ENCODE measurements around the gene TCP10L. TPM values are rescaled to one million over a fixed set of nuclear protein-coding genes. Genes with fewer than 3 reads are reported as not detected.

TCP10L gene
- total RNA-seq, 1 experiment from 2014 or later = 1.2 TPM

- no peak for TF ChIP-seq SMAD4 (CRISPR knock-in tag; IDR thresholded peaks at IDR 0.05)
- TF ChIP-seq ZNF396 (CRISPR knock-in tag; IDR thresholded peaks at IDR 0.05; ENCODE audit: borderline replicate concordance) = no peak
- no peak for TF ChIP-seq CTCF (IDR thresholded peaks at IDR 0.05)
- peak; percentile 81; the same call in 1 of the 2 replicates for TF ChIP-seq ZNF423 (CRISPR knock-in tag; IDR thresholded peaks at IDR 0.05)
- TF ChIP-seq PREB (CRISPR knock-in tag; IDR thresholded peaks at IDR 0.05; ENCODE audit: borderline replicate concordance) = no peak
- no peak for TF ChIP-seq AR (CRISPR knock-in tag; IDR thresholded peaks at IDR 0.05)
- TF ChIP-seq FOXP4 (CRISPR knock-in tag; IDR thresholded peaks at IDR 0.05) = peak; percentile 83; the same call in 1 of the 2 replicates
- TF ChIP-seq GTF2I (CRISPR knock-in tag; conservative IDR thresholded peaks at IDR 0.05) = no peak
- TF ChIP-seq ZNF281 (CRISPR knock-in tag; IDR thresholded peaks at IDR 0.05) = no peak
- no peak for TF ChIP-seq NR3C1 (CRISPR knock-in tag; conservative IDR thresholded peaks at IDR 0.05; ENCODE audit: low read depth)
- TF ChIP-seq SP1 (CRISPR knock-in tag; conservative IDR thresholded peaks at IDR 0.05) = peak; percentile 80
- TF ChIP-seq ZNF219 (CRISPR knock-in tag; IDR thresholded peaks at IDR 0.05; ENCODE audit: borderline replicate concordance) = no peak
- TF ChIP-seq USF1 (CRISPR knock-in tag; IDR thresholded peaks at IDR 0.05) = peak; percentile 16; the same call in 1 of the 2 replicates
- no peak for TF ChIP-seq NFATC4 (CRISPR knock-in tag; IDR thresholded peaks at IDR 0.05)
- TF ChIP-seq ERG (CRISPR knock-in tag; IDR thresholded peaks at IDR 0.05) = no peak
- no peak for TF ChIP-seq ZMAT4 (CRISPR knock-in tag; IDR thresholded peaks at IDR 0.05)
- no peak for TF ChIP-seq ZBTB21 (CRISPR knock-in tag; IDR thresholded peaks at IDR 0.05; ENCODE audit: borderline replicate concordance)
- TF ChIP-seq TEAD1 (CRISPR knock-in tag; IDR thresholded peaks at IDR 0.05) = peak; percentile 76; the same call in 1 of the 2 replicates
- TF ChIP-seq ATF6 (CRISPR knock-in tag; IDR thresholded peaks at IDR 0.05) = no peak
- TF ChIP-seq ATF3 (CRISPR knock-in tag; conservative IDR thresholded peaks at IDR 0.05) = no peak
- TF ChIP-seq ATF1 (CRISPR knock-in tag; IDR thresholded peaks at IDR 0.05) = no peak
Observed at GRCh38 chr21:32604464-32604863, 19.1 kb upstream of the TCP10L start (continued).

Measured in WTC11 (cell line).